ENCODE measurements around the gene PALLD. TPM values are rescaled to one million over a fixed set of nuclear protein-coding genes. Genes with fewer than 3 reads are reported as not detected.

The PALLD gene
- total and polyA plus RNA-seq, 12 donors = 30.3 to 203 (median 90.5) TPM

- H3K9me3 ChIP-seq (replicated peaks in 1 of 3) = no peaks in the 10 kb centered on the region
- DNase-seq = no peak
- intact Hi-C loops (cut with DNase I) = no loop called here
- no peaks in the 10 kb centered on the region for H3K4me1 ChIP-seq (replicated peaks in 1 of 2)
- H3K27ac ChIP-seq = no peak overlapping the region
- TF ChIP-seq CTCF (IDR thresholded peaks at IDR 0.05) (no peak), POLR2A (IDR thresholded peaks at IDR 0.05) (no peak)
- no peaks in the 10 kb centered on the region for H3K36me3 ChIP-seq (replicated peaks in 1 of 2)
- 53 to 71% (median 63%) methylated on average over 1 of the region's 1 CpG for whole genome bisulfite sequencing, 4 donors
- no peak overlapping the region for H3K4me3 ChIP-seq
- H3K27me3 ChIP-seq = peaks cover 10% of the 10 kb centered on the region
These were observed 95.8 kb downstream of the PALLD start for GRCh38 chr4:168592676-168593075.

- Histone ChIP-seq H3K27ac (no peak overlapping the region), H3K4me1 (replicated peaks in 1 of 2) (no peaks in the 10 kb centered on the region), H3K27me3 (peaks cover 10% of the 10 kb centered on the region), H3K36me3 (replicated peaks in 1 of 2) (no peaks in the 10 kb centered on the region), H3K9me3 (replicated peaks in 1 of 3) (no peaks in the 10 kb centered on the region), H3K4me3 (no peak overlapping the region)
- TF ChIP-seq POLR2A (IDR thresholded peaks at IDR 0.05) (no peak), CTCF (IDR thresholded peaks at IDR 0.05) (no peak)
- DNase-seq = no peak
- WGBS, 4 donors = 66 to 75% (median 72%) methylated on average over 4 of the region's 4 CpGs
- intact Hi-C loops (cut with DNase I) = no loop called here
These were observed 96.5 kb downstream of the PALLD start for GRCh38 chr4:168593399-168593798.

GRCh38 chr4:168594121-168594520 lies 97.3 kb downstream of the PALLD start:
- no peak for DNase-seq
- Histone ChIP-seq H3K4me3 (no peak overlapping the region), H3K9me3 (replicated peaks in 1 of 3) (no peaks in the 10 kb centered on the region), H3K27me3 (peaks cover 10% of the 10 kb centered on the region), H3K27ac (no peak overlapping the region), H3K4me1 (replicated peaks in 1 of 2) (no peaks in the 10 kb centered on the region), H3K36me3 (replicated peaks in 1 of 2) (no peaks in the 10 kb centered on the region)
- intact Hi-C loops (cut with DNase I) = no loop called here
- 74 to 84% (median 82%) methylated on average over 5 of the region's 5 CpGs for WGBS, 4 donors
- no peak for TF ChIP-seq CTCF (IDR thresholded peaks at IDR 0.05)
- TF ChIP-seq POLR2A (IDR thresholded peaks at IDR 0.05) = no peak

GRCh38 chr4:168598191-168598590 lies 101.3 kb downstream of the PALLD start:
- Histone ChIP-seq H3K27ac (no peak overlapping the region), H3K4me3 (no peak overlapping the region), H3K27me3 (no peaks in the 10 kb centered on the region), H3K36me3 (replicated peaks in 1 of 2) (no peaks in the 10 kb centered on the region), H3K9me3 (replicated peaks in 1 of 3) (no peaks in the 10 kb centered on the region), H3K4me1 (replicated peaks in 1 of 2) (no peaks in the 10 kb centered on the region)
- no peak for DNase-seq
- intact Hi-C loops (cut with DNase I) = no loop called here
- WGBS, 4 donors = 62 to 74% (median 72%) methylated on average over 1 of the region's 1 CpG
- TF ChIP-seq CTCF (IDR thresholded peaks at IDR 0.05) (no peak), POLR2A (IDR thresholded peaks at IDR 0.05) (no peak)
